ENCODE results near the gene ERH.
"Not testable (repeated sequence)": the region's sequence is repeated elsewhere in the genome, so short reads cannot be mapped to it uniquely, and the experiment has no call there.

The ERH gene

DNA sequence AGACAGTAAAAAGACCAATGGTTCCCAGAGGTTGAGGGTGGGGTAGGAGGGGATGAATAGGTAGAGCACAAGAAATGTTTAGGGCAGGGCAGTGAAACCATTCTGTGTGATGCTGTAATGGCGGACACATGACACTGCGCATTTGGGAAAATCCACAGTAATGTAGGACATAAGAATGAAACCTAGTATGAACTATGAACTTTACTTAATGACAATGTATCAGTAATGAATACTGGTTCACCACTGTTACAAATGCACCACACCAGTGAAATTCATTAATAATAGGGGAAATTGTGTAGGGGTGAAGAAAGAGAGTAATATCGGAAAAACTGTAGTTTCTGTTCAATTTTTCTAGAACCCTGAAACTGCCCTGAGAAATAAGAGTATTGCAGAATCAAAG, 5.6 kb downstream of the ERH start:
- DNase-seq: no peak

DNA sequence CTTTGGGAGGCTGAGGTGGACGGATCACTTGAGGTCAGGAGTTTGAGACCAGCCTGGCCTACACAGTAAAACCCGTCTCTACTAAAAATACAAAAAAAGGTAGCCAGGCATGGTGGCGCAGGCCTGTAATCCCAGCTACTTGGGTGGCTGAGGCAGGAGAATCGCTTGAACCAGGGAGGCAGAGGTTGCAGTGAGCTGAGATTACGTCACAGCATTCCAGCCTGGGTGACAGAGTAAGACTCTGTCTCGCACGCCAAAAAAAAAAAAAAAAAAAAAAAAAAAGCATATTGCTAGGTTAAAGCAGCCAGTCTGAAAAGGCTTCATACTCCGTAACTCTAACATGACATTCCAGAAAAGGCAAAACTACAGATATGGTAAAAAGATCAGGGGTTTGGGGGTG, 6.7 kb downstream of the ERH start:
- not testable (repeated sequence) for DNase-seq

DNA sequence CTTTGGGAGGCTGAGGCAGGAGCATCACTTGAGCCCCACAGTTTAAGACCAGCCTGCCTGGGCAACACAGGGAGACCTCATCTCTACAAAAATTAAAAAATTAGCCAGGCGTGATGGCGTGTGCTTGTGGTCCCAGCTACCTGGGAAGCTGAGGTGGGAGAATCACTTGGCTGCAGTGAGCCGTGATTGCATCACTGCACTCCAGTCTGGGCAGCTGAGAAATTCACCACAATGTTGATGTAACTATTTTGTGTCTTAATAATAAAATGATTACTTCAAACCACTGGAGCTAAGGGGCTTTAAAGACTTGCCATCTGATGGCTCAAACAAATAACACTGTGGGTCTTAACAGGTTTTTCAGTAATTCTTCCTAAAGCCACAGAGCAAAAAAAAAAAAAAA, 10.8 kb downstream of the ERH start:
- DNase-seq: no peak

DNA sequence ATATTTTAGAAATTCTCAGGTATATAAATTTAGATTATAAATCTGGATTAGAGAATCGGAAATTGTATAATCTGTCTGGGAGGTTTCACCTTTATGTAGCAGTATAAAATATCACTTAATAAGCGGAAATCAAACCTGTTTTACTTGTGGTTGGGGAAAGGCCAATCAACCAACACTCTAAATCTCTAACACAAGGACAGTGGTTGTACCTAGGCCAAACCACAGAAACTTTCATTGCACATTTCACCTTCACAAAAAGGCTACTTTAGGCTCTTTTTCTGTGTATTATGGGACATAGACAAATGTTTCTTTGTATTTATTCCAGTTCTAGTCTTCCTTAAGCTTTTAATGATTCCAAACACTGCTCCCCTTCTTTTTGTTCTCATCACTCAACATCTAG, 19.8 kb downstream of the ERH start:
- DNase-seq: no peak

DNA sequence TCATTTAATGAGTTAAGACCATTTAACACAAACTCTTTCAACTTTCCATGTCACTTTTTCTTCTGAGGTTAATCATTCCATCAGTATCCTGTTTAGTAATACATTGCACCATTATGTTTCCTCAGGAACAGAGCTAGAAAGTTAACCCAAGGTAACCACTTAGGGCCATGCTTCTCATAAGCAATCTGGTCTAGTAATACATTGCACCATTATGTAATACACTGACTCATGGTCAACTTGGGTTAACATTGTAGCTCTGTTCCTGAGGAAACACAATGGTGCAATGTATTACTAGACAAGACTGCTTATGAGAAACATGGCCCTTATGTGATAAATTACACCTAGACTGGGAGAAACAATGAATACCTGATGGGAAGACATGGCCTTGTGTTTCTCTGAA, 21.7 kb downstream of the ERH start:
- DNase-seq: no peak

DNA sequence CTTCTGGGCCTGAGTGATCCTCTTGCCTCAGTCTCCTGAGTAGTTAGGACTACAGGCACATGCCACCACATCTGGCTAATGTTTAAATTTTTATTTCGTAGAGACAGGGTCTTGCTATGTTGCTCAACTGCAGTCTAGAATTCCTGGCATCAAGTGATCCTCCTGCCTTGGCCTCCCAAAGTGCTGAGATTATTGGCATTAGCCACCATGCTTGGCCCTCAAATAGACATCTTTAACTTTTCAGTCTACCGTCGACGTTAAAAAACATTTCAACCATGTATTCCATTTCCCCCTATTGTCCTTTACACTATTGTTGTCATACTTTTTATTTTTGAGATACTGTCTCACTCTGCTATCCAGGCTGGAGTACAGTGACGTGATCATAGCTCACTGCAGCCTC, 22.4 kb downstream of the ERH start:
- DNase-seq: no peak

DNA sequence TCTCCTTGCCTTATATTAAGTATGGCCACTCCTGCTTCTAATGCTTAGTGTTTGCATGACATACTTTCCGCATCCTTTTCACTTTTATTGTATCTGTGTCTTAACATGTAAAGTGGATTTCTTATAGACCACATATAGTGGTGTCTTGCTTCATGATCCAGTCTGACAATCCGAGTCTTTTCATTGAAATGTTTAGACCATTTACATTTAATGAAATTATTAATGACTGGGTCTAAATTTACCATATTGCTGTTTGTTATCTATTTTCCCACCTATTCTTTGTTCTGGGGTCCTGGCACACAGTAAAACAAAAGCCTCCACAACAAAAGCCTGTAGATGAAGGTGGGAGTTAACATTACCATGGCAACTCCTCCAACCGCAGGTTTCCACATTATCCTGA, 22.9 kb downstream of the ERH start:
- no peak for DNase-seq

DNA sequence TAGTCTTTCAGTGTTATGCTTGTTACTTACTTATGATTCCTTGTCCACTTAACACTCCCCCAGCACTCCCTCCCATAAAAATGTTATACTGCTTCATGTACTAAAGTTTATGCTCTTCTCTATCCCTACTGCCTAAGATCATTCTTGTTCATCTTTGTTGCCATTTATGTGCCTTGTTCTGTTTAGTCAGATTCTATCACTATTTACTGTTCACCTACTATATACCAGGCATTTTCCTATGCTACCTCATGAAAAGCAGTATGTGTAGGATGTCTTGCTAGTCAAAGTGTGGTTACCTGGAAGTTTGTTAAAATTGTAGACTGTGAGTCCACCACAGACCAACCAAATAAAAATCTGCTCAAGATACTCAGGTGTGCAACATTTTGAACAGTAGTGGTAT, 23.9 kb downstream of the ERH start:
- no peak for DNase-seq

DNA sequence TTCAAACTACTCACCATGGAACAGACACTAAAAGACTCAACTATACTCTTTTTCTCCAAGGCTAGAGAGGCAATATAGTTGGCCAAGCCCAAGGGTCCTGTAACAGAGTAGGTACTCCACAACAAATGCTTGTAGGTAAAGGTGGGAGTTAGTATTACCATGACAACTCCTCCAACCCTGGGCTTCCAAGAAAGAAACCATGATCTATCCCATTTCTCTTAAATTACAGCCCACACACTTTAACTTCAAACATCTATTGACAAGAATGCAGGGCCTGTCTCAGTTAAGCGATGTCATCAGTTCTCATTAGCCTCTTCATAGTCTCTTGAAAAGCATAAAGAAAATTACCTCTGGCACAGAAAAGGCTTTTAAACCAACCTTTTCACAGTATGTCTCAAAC, 25.0 kb downstream of the ERH start:
- no peak for DNase-seq

DNA sequence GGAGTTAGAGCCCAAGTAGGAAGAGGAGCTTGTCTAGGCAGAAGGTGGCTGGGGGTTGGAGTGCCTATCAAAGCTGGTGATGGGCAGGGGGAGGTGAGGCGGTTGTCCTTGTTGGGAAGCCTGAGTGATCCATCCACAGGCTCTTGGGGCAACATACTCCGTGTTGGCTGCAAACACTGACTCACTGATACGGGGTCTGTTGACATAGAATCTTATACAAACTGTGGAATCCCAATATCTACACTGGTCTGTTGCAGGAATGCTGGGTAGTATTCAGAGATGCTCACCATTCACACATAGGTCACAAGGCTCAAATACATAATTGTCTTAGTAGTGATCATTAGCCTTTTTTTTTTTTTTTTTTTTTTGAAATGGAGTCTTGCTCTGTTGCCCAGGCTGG, 26.0 kb downstream of the ERH start:
- DNase-seq: no peak

DNA sequence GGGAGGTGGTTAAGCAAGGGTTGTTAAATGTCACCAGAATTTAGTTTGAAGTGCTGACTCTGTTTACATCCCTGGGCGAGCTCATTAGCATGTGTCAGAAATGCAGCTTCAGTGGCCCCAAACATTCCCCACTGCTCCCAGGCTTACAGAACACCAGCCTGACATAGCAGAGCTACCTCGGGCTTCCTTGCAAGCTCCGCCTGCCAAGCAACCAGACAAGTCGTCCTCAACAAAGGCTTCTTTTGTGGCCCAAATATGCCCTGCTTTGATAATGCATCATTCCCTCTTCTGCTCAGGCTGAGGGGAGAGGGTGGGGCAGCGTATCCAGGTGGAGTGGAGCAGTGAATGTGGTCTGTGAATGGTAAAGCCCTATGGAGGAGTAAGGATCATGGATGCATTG, 28.0 kb downstream of the ERH start:
- no peak for DNase-seq

DNA sequence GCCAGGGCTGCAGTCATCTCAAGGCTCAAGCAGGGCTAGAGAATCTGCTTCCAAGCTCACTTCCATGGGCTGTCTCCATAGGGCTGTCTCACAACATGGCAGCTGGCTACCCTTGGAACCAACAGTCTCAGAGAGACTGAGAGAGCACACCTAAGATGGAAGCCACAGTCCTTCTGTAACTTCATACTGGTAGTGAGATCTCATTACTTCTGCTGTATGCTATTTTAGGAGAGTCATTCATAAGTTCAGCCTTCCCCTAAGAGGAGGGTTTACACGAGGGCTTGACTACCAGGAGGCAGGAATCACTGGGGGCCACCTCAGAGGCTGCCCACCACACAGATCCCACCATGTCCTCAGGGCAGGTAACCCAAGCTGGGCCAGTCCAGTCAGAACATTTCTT, 29.7 kb downstream of the ERH start:
- DNase-seq: no peak

DNA sequence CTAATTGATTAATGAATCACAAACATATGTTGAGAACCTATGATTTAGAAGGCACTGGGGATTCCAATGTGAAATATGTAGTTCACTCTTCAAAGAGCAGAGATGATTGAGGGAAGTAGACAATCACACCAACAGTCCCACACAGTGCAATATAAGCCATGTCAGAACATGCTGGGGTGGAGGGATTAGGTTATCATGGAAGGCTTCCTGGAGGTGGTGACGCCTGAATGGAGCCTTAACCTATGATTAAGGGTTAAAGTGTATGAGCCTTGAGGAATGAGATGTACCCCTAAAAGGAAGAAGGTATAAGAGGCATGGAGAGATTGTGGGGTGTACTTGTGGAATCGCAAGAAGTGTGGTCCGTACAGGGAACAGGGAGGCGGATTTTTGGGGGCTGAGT, 31.3 kb downstream of the ERH start:
- DNase-seq: no peak

DNA sequence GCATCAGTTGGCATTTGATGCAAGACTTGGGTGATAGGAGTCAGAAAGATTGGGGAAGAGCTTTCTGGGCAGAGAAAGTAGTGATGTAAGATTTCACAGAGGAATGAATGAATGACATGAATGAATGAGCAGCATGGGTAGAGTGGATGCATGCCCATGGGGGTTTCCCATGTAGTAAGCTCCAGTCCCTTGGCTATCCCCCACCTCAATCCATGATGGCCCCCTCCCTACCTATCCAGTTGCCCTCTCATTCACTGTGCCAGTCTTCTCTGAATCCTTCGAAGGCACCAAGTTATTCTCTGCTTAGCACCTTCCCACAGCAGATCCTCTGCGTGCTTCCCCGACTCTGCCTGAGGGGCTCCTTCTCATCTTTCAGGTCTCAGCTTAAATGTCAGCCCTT, 32.0 kb downstream of the ERH start:
- no peak for DNase-seq

DNA sequence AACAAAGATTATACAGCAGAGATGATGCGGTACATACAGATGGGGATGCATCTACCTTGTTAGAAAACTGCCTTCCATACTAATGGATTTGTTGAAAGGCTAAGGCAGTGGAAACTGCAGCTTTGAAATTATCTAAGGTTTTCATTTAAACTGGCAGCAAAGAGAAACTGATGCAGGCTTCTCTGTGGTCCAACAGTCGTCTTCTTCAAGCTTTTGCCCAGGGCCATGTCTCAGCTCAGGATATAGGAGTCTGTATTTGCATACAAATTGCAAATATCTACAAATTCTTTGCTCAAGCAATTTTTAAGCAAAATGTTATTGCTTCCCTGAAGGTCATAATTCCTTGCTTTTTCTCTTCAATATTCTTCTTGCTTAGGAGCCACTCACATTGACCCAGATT, 33.7 kb downstream of the ERH start:
- no peak for DNase-seq

DNA sequence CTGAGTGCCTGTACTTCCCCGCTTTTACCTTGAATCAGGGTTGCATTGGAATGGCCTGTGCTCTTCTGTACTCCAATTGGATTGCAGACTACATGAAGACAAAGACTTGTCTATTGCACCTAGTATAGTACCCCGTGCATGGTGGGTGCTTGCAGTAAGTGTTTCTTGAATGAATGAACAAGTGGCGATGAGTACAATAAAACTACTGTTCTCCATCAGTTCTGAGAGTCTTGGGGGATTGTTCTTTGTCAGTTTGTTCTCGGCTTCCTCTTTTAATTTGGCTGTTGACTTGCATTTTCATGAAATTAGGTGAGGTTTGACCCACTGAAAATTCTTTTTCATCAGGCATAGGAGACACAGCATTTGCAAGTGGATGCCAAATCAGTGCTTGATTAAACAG, 34.1 kb downstream of the ERH start:
- no peak for DNase-seq

DNA sequence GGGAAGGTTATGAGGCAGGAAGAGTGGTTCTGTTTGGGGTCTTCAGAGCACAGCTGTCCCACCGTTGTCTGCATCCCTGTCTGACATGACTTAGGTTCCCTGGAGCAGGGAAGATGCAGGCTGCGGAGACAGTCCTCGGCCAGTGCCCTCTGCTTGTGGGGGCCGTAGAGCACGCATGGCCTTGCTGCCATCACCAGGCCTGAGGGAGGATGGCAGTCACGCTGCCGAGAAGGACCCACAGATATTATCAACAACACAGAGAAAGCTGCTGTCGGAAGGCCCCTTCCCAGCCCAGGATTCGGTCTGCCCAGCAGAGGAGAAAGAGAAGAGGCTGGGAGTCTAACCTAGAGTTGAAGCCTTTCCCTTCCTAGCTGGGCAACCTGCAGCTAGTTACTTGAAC, 35.0 kb downstream of the ERH start:
- DNase-seq: no peak

DNA sequence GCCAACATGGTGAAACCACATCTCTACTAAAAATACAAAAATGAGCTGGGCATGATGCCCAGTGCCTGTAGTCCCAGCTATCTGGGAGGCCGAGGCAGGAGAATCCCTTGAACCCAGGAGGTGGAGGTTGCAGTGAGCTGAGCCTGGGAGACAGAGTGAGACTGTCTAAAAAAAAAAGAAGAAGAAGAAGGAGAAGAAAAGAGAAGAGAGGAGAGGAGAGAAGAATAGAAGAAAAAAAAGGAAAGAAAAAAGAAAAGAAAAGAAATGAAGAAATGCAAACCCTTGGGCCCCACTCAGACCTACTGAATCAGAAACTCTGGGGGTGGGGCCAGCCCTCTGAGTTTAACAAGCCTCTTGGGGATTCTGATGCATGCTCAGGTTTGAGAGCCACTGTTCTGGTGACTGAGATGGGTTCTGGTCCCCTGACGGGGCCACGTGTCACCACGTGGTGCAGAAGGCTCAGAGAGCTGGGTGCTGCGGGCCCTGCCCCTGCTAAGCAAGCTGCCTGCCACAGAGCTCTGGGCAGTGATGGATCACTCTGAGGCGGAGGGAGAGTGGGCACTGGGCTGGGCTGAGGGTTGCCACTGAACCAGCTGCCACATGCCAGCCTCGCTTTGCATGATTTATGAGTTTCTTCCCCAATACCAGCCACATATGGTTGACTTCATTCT, 37.5 kb downstream of the ERH start:
- DNase-seq: no peak

DNA sequence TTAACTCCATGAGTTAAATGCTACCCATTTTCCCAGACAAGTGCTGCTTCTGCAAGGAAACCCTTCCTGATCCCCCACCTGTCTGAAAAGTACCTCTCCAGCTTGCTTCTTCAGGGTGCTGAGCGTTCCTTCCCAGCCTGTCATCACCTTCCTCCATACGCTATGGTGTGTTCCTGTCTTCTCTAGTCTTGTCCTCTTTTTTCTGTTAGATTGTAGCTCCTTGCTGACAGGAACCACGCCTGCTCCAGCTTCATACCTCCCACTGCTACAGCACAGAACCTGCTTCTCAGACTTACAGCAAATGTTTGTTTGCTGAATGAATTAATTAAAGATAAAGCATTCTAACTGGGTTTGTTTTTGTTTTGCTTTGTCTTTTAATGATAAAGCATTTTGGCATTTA, 39.1 kb downstream of the ERH start:
- DNase-seq: no peak

DNA sequence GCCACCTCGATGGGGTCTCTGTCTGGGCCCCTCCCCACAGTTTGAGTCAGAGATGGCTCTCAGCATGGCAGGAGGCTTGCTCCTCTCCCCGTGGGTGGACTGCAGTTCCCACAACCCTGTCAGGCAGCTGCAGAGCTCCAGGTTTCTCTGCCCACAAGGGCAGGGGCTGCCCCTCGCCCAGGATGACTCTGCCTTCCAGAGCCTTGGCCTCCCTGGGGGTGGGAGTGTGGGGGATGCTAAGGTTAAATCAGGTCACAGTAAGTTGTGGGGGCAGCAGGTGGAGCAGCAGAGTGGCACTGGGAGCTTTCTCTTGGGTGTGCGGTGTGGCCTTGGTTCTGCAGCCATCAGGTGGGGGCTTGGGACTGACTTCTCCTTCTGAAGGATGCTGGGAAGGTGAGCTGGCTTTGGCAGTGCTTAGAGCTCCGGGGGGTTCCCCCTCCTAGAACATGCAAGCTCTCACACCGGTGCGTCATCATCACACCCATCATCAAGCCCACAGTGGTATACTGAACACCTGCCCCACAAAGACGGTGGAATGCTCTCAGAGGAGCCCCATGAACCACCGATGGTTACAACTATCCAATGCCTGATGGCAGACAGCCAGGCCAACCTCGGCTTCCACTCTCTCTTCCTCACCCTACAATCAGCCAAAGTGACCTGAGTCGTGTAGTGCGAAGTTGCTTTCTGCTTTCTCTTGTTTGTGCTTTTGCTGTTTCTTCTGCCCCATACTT, 39.7 kb downstream of the ERH start:
- DNase-seq: no peak

DNA sequence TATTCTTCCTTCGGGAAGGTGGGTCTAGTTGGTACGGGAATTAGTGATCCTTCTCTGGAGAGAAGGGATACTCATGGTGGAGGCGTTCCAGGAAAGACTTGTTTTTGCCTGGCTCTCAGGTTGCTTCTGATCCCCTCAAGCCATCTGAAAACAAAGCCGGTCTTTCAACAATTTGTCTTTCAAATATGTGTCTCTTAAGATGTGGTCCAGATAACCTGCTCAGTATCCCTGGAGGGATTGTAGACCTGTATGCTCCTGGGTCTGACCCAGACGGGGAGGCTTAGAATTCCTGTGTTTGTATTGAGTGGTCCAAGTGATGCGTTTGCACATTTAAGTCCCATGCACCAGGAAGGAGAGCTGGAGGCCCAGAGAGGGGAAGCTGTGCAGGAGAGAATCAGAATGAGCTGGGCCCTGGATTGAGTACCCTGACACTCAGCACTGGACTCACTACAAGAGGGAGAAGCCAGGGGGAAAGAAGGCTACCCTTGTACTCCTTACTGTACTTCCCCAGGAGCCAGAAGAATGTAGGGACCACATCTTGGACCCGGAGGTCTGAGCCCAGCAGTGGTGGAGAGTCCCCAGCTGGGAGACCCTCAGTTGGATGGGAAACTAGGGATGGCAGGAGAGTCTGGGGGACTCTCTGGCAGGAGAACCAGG, 40.4 kb downstream of the ERH start:
- DNase-seq: no peak

DNA sequence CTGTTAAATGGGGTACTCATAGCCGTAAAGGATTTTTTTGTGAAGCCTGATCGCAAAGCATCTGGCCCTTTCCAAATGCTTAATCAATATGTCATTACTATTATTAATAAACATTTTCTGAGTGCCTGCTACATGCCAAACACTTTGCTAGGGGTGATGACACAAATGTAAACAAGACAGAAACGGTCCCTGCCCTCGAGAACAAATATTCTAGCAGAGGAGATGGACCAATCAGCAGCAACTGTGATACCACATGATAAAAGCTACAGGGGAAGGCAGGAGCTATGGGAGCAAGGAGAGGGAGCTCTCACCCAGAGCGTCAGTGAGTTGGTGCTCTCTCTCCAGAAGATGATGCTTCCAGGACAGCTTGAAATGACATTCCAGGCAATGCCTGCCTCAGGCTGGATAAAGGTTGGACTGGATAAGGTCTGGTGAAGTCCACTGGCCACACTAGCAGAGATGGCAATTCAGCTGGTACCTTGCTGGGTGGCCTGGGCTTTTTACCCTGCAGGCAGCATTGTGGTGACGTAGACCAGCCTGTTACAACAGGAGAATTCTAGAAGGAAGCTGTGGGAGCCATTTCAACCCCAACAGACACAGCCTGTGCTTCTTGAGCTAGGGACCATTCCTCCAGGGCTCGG, 41.1 kb downstream of the ERH start:
- no peak for DNase-seq

DNA sequence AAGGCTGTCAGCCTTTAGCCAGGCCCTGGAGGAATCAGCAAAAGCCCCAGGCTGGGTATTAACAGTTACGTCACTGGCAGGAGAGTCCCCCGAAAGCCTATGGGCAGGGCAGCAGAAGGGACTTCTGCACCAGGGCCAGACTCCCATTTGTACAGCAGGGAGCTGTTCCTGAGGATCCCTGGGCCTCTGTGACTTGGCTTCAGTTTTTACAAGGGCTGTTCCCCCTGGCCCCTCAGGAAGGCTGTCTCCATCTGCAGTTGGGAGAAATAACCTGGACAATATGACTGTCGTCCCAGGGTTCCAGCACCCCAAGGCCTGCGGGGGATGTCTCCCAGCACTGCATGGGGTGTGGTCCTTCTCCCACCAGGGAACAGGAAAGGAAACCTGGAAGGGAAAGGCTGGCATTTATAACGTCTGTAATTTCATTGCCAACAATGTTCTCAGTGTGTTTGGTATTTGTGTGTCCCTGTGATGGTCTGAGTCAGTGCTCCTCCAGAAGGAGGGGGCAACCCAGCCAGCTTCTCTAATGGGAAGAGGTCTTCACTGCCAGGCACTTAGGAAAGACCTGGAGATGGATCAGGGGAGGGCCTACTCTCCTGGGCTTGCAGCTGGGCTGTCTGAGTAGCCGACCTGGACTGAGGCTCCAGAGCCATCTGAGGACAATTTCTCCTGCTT, 42.4 kb downstream of the ERH start:
- DNase-seq: no peak
